HG03432 (cell line): ENCODE results near the gene GRB2.
"Not testable (repeated sequence)": the region's sequence is repeated elsewhere in the genome, so short reads cannot be mapped to it uniquely, and the experiment has no call there.

Experiments
- ATAC-seq: cut with Tn5 transposase; IDR thresholded peaks from one replicate; pipeline ENCODE4 v1.9.1; 2021; ENCODE audit warnings: mild to moderate bottlenecking, moderate library complexity; ENCODE audit not compliant: unreplicated experiment

The GRB2 gene

GRCh38 chr17:75325827-75326225 lies 79.7 kb downstream of the GRB2 start:
- ATAC-seq, result no peak

- no peak for ATAC-seq
Measured at GRCh38 chr17:75325348-75325747, 80.1 kb downstream of the GRB2 start.

- ATAC-seq, result no peak
Measured at GRCh38 chr17:75321506-75321905, 84.0 kb downstream of the GRB2 start.

GRCh38 chr17:75319904-75320691 lies 85.4 kb downstream of the GRB2 start:
- ATAC-seq, result peak; percentile 59

GRCh38 chr17:75318615-75319222 lies 86.8 kb downstream of the GRB2 start:
- no peak for ATAC-seq

- ATAC-seq, result no peak
Measured at GRCh38 chr17:75318211-75318610, 87.3 kb downstream of the GRB2 start.

GRCh38 chr17:75317671-75318070 lies 87.8 kb downstream of the GRB2 start:
- no peak for ATAC-seq

GRCh38 chr17:75316253-75316652 lies 89.2 kb downstream of the GRB2 start:
- no peak for ATAC-seq

GRCh38 chr17:75315541-75316243 lies 89.8 kb downstream of the GRB2 start:
- no peak for ATAC-seq

GRCh38 chr17:75313941-75314551 lies 91.4 kb downstream of the GRB2 start:
- ATAC-seq, result no peak

- ATAC-seq, result no peak
Measured at GRCh38 chr17:75308732-75309629, 96.5 kb downstream of the GRB2 start.

- no peak for ATAC-seq
Measured at GRCh38 chr17:75307957-75308731, 97.3 kb downstream of the GRB2 start.

GRCh38 chr17:75301502-75302206 lies 103.8 kb downstream of the GRB2 start:
- no peak for ATAC-seq

GRCh38 chr17:75301049-75301448 lies 104.4 kb downstream of the GRB2 start:
- no peak for ATAC-seq

GRCh38 chr17:75300280-75300679 lies 105.2 kb downstream of the GRB2 start:
- ATAC-seq, result no peak

- peak; percentile 62 for ATAC-seq
Measured at GRCh38 chr17:75295201-75296158, 110.0 kb downstream of the GRB2 start.

GRCh38 chr17:75292810-75293448 lies 112.5 kb downstream of the GRB2 start:
- ATAC-seq, result not testable (repeated sequence)
